ENCODE measurements around the gene CENPB. TPM values are rescaled to one million over a fixed set of nuclear protein-coding genes. Genes with fewer than 3 reads are reported as not detected.

The CENPB gene
- total RNA-seq, 1 donor from 2014 or later: 58.3 TPM

DNA sequence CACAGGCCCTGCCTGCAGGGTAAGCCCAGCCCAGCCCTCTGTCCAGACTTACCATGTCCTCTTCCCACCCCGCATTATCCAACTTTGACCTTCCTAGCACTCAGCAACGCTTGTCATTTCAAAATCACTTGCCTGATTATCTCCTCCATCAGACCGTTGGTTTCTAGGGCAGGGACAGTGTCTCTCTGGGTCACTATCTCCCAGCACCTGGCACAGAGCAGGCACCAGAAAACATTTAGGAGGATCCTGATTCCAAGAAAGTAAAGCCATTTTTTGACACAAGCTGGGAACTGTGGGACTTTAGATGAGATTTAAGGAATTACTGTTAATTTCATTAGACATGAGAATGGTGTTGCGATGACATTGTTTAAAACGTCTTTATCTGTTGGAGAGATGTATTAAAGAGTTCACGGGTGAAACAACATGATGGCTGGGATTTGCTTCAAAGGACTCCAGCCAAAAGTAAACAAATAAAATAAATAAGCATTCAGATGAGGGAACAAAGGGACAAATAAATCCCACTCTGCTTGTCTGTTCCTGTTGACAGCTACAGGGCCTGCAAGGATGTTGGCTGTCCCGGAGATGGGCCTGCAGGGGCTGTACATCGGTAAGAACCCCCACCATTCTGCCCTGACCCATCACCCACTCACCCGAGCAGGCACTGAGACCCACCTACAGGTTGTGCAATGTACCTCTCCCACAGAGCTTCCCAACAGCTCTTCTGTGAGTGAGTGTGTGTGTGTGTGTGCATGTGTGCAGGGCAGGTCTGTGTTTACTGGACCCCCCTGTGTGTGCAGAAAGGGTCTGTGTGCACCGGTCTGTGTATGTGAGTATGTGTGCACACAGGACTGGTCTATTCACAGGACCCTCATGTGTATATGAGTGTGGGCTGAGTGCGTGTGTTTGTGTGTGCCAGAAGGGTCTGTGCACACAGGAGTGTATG is 48.2 kb downstream of the CENPB start:
- no peak for FAIRE-seq

DNA sequence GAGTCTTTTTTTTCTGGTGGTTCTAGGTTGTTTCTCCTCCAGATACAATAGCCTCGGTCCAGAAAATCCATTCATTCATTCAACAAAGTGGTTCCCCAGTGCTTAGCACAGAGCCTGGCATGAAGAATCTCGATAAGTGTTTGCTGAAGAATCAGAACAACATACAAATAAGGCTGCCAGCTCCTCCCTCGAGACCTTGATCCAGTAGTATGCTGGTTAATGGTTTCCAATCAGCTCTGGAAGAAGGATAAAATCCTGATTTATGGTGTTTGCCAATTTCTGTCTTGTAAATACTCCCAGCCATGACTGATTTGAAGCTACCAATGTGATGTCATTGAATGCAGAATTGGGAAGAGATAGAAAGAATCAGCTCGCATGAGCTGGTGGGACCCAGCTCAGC is 50.8 kb downstream of the CENPB start:
- FAIRE-seq (no peak), DNase-seq (ENCODE audit: low spot score in 2 of 2) (no peak)

More for the DNA sequence above, 48.2 kb downstream of the CENPB start:
- no peak for DNase-seq (ENCODE audit: low spot score in 2 of 2)

- FAIRE-seq: no peak
Measured at GRCh38 chr20:3734111-3734843, 52.3 kb downstream of the CENPB start.

More at GRCh38 chr20:3734111-3734843, 52.3 kb downstream of the CENPB start:
- no peak for DNase-seq (ENCODE audit: low spot score in 2 of 2)

Other genes with a start within 250 kb of the CENPB start
- gene GFRA4, start 123.3 kb downstream of the CENPB start, total RNA-seq: not detected
- 2.4 TPM for gene ADAM33, start 104.7 kb downstream of the CENPB start, total RNA-seq
- under 0.01 TPM for gene SIGLEC1, start 74.1 kb downstream of the CENPB start, total RNA-seq
- 2.4 TPM for gene HSPA12B, start 54.1 kb downstream of the CENPB start, total RNA-seq
- 17.5 TPM for gene ADISSP, start 19.0 kb downstream of the CENPB start, total RNA-seq
- 0.41 TPM for gene SPEF1, start 5.3 kb downstream of the CENPB start, total RNA-seq
- 6.1 TPM for gene CDC25B, start 9.6 kb upstream of the CENPB start, total RNA-seq
- gene AP5S1, start 33.8 kb upstream of the CENPB start, total RNA-seq: 4.1 TPM
- 6.9 TPM for gene MAVS, start 60.1 kb upstream of the CENPB start, total RNA-seq
- gene PANK2, start 102.6 kb upstream of the CENPB start, total RNA-seq: 62.0 TPM
- gene RNF24, start 228.8 kb upstream of the CENPB start, total RNA-seq: 24.1 TPM

Measured in frontal cortex (tissue), 4 donors.